GM18526 (cell line): Measurements from ENCODE around the gene FGF3.

Experiments used
- POLR2A ChIP-seq: IDR thresholded peaks from 3 replicates; pipeline ENCODE4 v1.6.1; 2011; ENCODE audit not compliant: insufficient read length; ENCODE audit errors: extremely low read depth

FGF3 gene

GRCh38 chr11:69787457-69787856 lies 31.8 kb downstream of the FGF3 start:
- no peak for TF ChIP-seq POLR2A

- no peak for TF ChIP-seq POLR2A
Observed at GRCh38 chr11:69781241-69781640, 38.0 kb downstream of the FGF3 start.

GRCh38 chr11:69778373-69778772 lies 40.8 kb downstream of the FGF3 start:
- no peak for TF ChIP-seq POLR2A

GRCh38 chr11:69775163-69775755 lies 44.0 kb downstream of the FGF3 start, which contains the start of gene FGF4:
TSS of gene FGF4 (minus strand) at chr11:69775341. CDS start at chr11:69775084, 257 bp downstream.
- no peak for TF ChIP-seq POLR2A

GRCh38 chr11:69774354-69775162 lies 44.7 kb downstream of the FGF3 start:
- TF ChIP-seq POLR2A: no peak

- no peak for TF ChIP-seq POLR2A
Observed at GRCh38 chr11:69773626-69774353, 45.4 kb downstream of the FGF3 start.

GRCh38 chr11:69771466-69771865 lies 47.8 kb downstream of the FGF3 start:
- TF ChIP-seq POLR2A: no peak

- no peak for TF ChIP-seq POLR2A
Observed at GRCh38 chr11:69770540-69770939, 48.7 kb downstream of the FGF3 start.

GRCh38 chr11:69765498-69765995 lies 53.7 kb downstream of the FGF3 start:
- TF ChIP-seq POLR2A: no peak

- TF ChIP-seq POLR2A: no peak
Observed at GRCh38 chr11:69760319-69760718, 58.9 kb downstream of the FGF3 start.
